ENCODE results near the gene TNKS1BP1. TPM values are rescaled to one million over a fixed set of nuclear protein-coding genes. Genes with fewer than 3 reads are reported as not detected.

The TNKS1BP1 gene
- total RNA-seq, 1 donor from 2014 or later, result 14.1 TPM

- intact Hi-C loops (cut with micrococcal nuclease), result loop anchor here (10.0 kb wide), 1 partner anchor 59 kb away; no protein-coding TSS in a partner anchor
Measured at GRCh38 chr11:57273448-57274058, 51.2 kb downstream of the TNKS1BP1 start.

GRCh38 chr11:57269571-57270021 lies 55.2 kb downstream of the TNKS1BP1 start:
- intact Hi-C loops (cut with micrococcal nuclease), result loop anchor here (10.0 kb wide), 1 partner anchor 55 kb away; no protein-coding TSS in a partner anchor

DNA sequence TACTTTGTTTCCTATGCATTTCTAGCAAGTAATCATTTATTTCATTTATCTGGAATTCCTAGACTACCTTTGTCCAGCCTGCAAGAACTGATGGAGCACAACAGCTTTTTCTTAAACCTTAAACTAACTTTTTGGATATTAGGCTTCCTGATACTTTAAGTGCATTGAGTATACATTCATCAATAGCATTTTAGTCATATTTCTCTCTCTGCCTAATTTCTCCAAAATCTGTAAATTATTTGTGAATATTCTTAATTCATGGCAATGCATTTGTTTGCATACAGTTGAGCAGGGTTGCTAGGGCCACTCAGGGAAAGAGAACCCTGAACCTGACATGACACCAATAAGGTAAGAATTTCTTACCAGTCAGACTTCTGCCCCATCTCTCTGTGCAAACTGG lies 58.6 kb downstream of the TNKS1BP1 start:
- intact Hi-C loops (cut with micrococcal nuclease), result no loop called here

GRCh38 chr11:57263351-57263750 lies 61.4 kb downstream of the TNKS1BP1 start:
- intact Hi-C loops (cut with micrococcal nuclease), result no loop called here

- intact Hi-C loops (cut with micrococcal nuclease), result no loop called here
Measured at GRCh38 chr11:57262157-57262556, 62.6 kb downstream of the TNKS1BP1 start.

GRCh38 chr11:57260937-57261783 lies 63.6 kb downstream of the TNKS1BP1 start:
- intact Hi-C loops (cut with micrococcal nuclease), result no loop called here

- intact Hi-C loops (cut with micrococcal nuclease), result no loop called here
Measured at GRCh38 chr11:57256119-57256518, 68.6 kb downstream of the TNKS1BP1 start.

- intact Hi-C loops (cut with micrococcal nuclease), result no loop called here
Measured at GRCh38 chr11:57255618-57256017, 69.1 kb downstream of the TNKS1BP1 start.

- intact Hi-C loops (cut with micrococcal nuclease), result no loop called here
Measured at GRCh38 chr11:57254631-57255030, 70.1 kb downstream of the TNKS1BP1 start.

- intact Hi-C loops (cut with micrococcal nuclease), result no loop called here
Measured at GRCh38 chr11:57251491-57252104, 73.2 kb downstream of the TNKS1BP1 start.

- intact Hi-C loops (cut with micrococcal nuclease), result no loop called here
Measured at GRCh38 chr11:57251037-57251436, 73.7 kb downstream of the TNKS1BP1 start.

Other genes with a start within 250 kb of the TNKS1BP1 start
- gene LRRC55, start 143.0 kb downstream of the TNKS1BP1 start, total RNA-seq, result not detected in 2 replicates
- not detected in 2 replicates for gene APLNR, start 87.7 kb downstream of the TNKS1BP1 start, total RNA-seq
- 152 TPM in 2 replicates for gene SSRP1, start 10.9 kb upstream of the TNKS1BP1 start, total RNA-seq
- gene P2RX3, start 13.4 kb upstream of the TNKS1BP1 start, total RNA-seq, result not detected in 2 replicates
- gene PRG3, start 56.2 kb upstream of the TNKS1BP1 start, total RNA-seq, result not detected in 2 replicates
- not detected in 2 replicates for gene PRG2, start 65.7 kb upstream of the TNKS1BP1 start, total RNA-seq
- 52.6 and 54.2 TPM in 2 replicates for gene SLC43A3, start 102.2 kb upstream of the TNKS1BP1 start, total RNA-seq
- 0.12 and 0.34 TPM in 2 replicates for gene RTN4RL2, start 135.6 kb upstream of the TNKS1BP1 start, total RNA-seq
- 12.9 and 14.1 TPM in 2 replicates for gene SLC43A1, start 190.8 kb upstream of the TNKS1BP1 start, total RNA-seq
- gene TIMM10, start 205.8 kb upstream of the TNKS1BP1 start, total RNA-seq, result 54.1 and 60.8 TPM in 2 replicates
- gene SMTNL1, start 212.6 kb upstream of the TNKS1BP1 start, total RNA-seq, result not detected in 2 replicates
- 270 and 272 TPM in 2 replicates for gene UBE2L6, start 242.7 kb upstream of the TNKS1BP1 start, total RNA-seq

All from T-helper 1 cell treated with Interleukin-12 subunit alpha and Interleukin-12 subunit beta and Interleukin-4 antibody, amounts not matched to agents 30 ng/mL and 1 ng/mL, for 36 hours (primary cell).